IMR-90 (cell line): Measurements from ENCODE around the gene RBP2. TPM values are rescaled to one million over a fixed set of nuclear protein-coding genes. Genes with fewer than 3 reads are reported as not detected.

ENCODE experiments used
- ATAC-seq: fragments of 200-7000 bp; cut with Tn5 transposase; 2 replicates; pipeline ENCODE4 v1.9.1; 2020; ENCODE audit warnings: low read depth, mild to moderate bottlenecking, moderate library complexity
- BruUV-seq: library from RNA; stranded (reverse); fragments of 400-500 nt; replicated peaks from 2 replicates; lab custom pipeline; 2021; lab: Mats Ljungman, UMichigan
- CTCF ChIA-PET: fragments of 300-600 bp; formaldehyde crosslinking; extraction: SDS; loops from one replicate; lab custom pipeline; 2021; ENCODE audit warnings: antibody characterized with exemption; lab: Yijun Ruan, JAX
- POLR2A ChIA-PET: fragments of 300-600 bp; sonication (Branson Sonifier 250); formaldehyde crosslinking; loops from one replicate; lab custom pipeline; 2022; ENCODE audit warnings: antibody characterized with exemption; ENCODE audit not compliant: unreplicated experiment; lab: Charles Lee
- DNase-seq: peaks from one replicate; pipeline ENCODE4 v3.0.0; 2013
- H2AFZ ChIP-seq: replicated peaks from 2 replicates; pipeline ENCODE3; 2013; ENCODE audit warnings: low read length, mild to moderate bottlenecking; ENCODE audit not compliant: poor library complexity
- H2AK5ac ChIP-seq: 2 replicates; pipeline ENCODE4 v1.6.1; 2013; ENCODE audit warnings: low read depth, low read length, inconsistent platforms
- H2AK9ac ChIP-seq: replicated peaks from 2 replicates; pipeline ENCODE3; 2013; ENCODE audit warnings: mild to moderate bottlenecking, low read depth, low read length, moderate library complexity; ENCODE audit not compliant: poor library complexity
- H2BK120ac ChIP-seq: 2 replicates; pipeline ENCODE4 v1.6.1; 2013; ENCODE audit warnings: low read depth, low read length, inconsistent platforms
- H2BK15ac ChIP-seq: 3 replicates; pipeline ENCODE4 v1.6.1; 2013; ENCODE audit warnings: low read depth, low read length, inconsistent platforms
- H2BK20ac ChIP-seq: 2 replicates; pipeline ENCODE4 v1.6.1; 2013; ENCODE audit warnings: low read depth, mild to moderate bottlenecking, inconsistent platforms, low read length, moderate library complexity
- H2BK5ac ChIP-seq: 2 replicates; pipeline ENCODE4 v1.6.1; 2013; ENCODE audit warnings: mild to moderate bottlenecking, low read depth, low read length, inconsistent platforms; ENCODE audit not compliant: poor library complexity, severe bottlenecking
- H3K14ac ChIP-seq: replicated peaks from 2 replicates; pipeline ENCODE4 v1.6.1; 2013; ENCODE audit warnings: low read depth, low read length, inconsistent platforms
- H3K18ac ChIP-seq: 2 replicates; pipeline ENCODE4 v1.6.1; 2013; ENCODE audit warnings: low read depth, low read length, control low read depth
- H3K23ac ChIP-seq: 2 replicates; pipeline ENCODE4 v1.6.1; 2013; ENCODE audit warnings: low read depth, low read length, inconsistent platforms
- H3K27ac ChIP-seq: 2 replicates; pipeline ENCODE4 v1.5.1; 2013; ENCODE audit warnings: mild to moderate bottlenecking, control low read depth, low read length; ENCODE audit not compliant: insufficient read depth
- H3K27me3 ChIP-seq: 2 replicates; pipeline ENCODE4 v1.6.1; 2013; ENCODE audit warnings: low read length; ENCODE audit not compliant: control insufficient read depth, insufficient read depth
- H3K36me3 ChIP-seq: 2 replicates; pipeline ENCODE4 v1.6.1; 2013; ENCODE audit warnings: low read length, mixed read lengths; ENCODE audit not compliant: control insufficient read depth, insufficient read depth
- H3K4ac ChIP-seq: 2 replicates; pipeline ENCODE4 v1.6.1; 2013; ENCODE audit warnings: low read depth, low read length, inconsistent platforms
- H3K4me1 ChIP-seq: 2 replicates; pipeline ENCODE4 v1.6.1; 2013; ENCODE audit warnings: low read length, mixed read lengths; ENCODE audit not compliant: control insufficient read depth, insufficient read depth
- H3K4me2 ChIP-seq: 2 replicates; pipeline ENCODE4 v1.6.1; 2013; ENCODE audit warnings: low read depth, mild to moderate bottlenecking, control low read depth, low read length, moderate library complexity
- H3K4me3 ChIP-seq: 2 replicates; pipeline ENCODE4 v1.5.1; 2013; ENCODE audit warnings: low read depth, mild to moderate bottlenecking, control low read depth, low read length, moderate library complexity; ENCODE audit not compliant: insufficient read depth
- H3K56ac ChIP-seq: 2 replicates; pipeline ENCODE4 v1.6.1; 2013; ENCODE audit warnings: low read length, inconsistent platforms; ENCODE audit not compliant: insufficient read depth; ENCODE audit errors: extremely low read depth
- H3K79me1 ChIP-seq, 2 experiments: 2 replicates each; pipeline ENCODE4 v1.6.1; 2013; ENCODE audit warnings: low read length in 2 of 2, inconsistent platforms in 1 of 2, low read depth in 1 of 2
- H3K9ac ChIP-seq: 2 replicates; pipeline ENCODE4 v1.6.1; 2013; ENCODE audit warnings: low read depth, low read length, control low read depth
- H3K9me1 ChIP-seq: 2 replicates; pipeline ENCODE4 v1.6.1; 2013; ENCODE audit warnings: low read length, inconsistent platforms; ENCODE audit not compliant: insufficient read depth
- H3K9me3 ChIP-seq: 2 replicates; pipeline ENCODE4 v1.6.1; 2013; ENCODE audit warnings: low read length; ENCODE audit not compliant: control insufficient read depth, insufficient read depth
- H4K20me1 ChIP-seq: 2 replicates; pipeline ENCODE4 v1.6.1; 2013; ENCODE audit warnings: low read length, inconsistent platforms; ENCODE audit not compliant: insufficient read depth
- H4K5ac ChIP-seq: 2 replicates; pipeline ENCODE4 v1.6.1; 2013; ENCODE audit warnings: mild to moderate bottlenecking, low read depth, low read length, control low read depth
- H4K8ac ChIP-seq, 2 experiments: 2 replicates each; pipeline ENCODE4 v1.6.1; 2013; ENCODE audit warnings: low read depth in 2 of 2, low read length in 2 of 2, control low read depth in 1 of 2, inconsistent platforms in 1 of 2
- H4K91ac ChIP-seq: 2 replicates; pipeline ENCODE4 v1.6.1; 2013; ENCODE audit warnings: low read depth, low read length, inconsistent platforms; ENCODE audit not compliant: insufficient read depth
- BHLHE40 ChIP-seq: fragments of 150-350 bp; IDR thresholded peaks from 2 replicates; pipeline ENCODE4 v1.6.1; 2016; ENCODE audit warnings: mild to moderate bottlenecking, low read depth, low read length
- CEBPB ChIP-seq: IDR thresholded peaks from 2 replicates; pipeline ENCODE4 v1.6.1; 2012; ENCODE audit warnings: low read depth, low read length, improper control_type of control experiment
- CHD1 ChIP-seq: IDR thresholded peaks from 2 replicates; pipeline ENCODE4 v1.6.1; 2012; ENCODE audit warnings: low read depth, low read length, improper control_type of control experiment
- FOS ChIP-seq: fragments of 150-350 bp; IDR thresholded peaks from 2 replicates; pipeline ENCODE4 v1.6.1; 2016; ENCODE audit warnings: low read depth, low read length
- MAFK ChIP-seq: IDR thresholded peaks from 2 replicates; pipeline ENCODE4 v1.6.1; 2012; ENCODE audit warnings: low read depth, low read length, improper control_type of control experiment
- MAZ ChIP-seq: IDR thresholded peaks from 2 replicates; pipeline ENCODE4 v1.6.1; 2012; ENCODE audit warnings: low read depth, mild to moderate bottlenecking, low read length, improper control_type of control experiment, moderate library complexity, borderline replicate concordance
- MXI1 ChIP-seq: IDR thresholded peaks from 2 replicates; pipeline ENCODE4 v1.6.1; 2012; ENCODE audit warnings: low read depth, mild to moderate bottlenecking, low read length, moderate library complexity, borderline replicate concordance
- NFE2L2 ChIP-seq: fragments of 150-350 bp; IDR thresholded peaks from 2 replicates; pipeline ENCODE4 v1.6.1; 2016; ENCODE audit warnings: low read depth, mild to moderate bottlenecking, low read length
- POLR2A ChIP-seq: IDR thresholded peaks from 2 replicates; pipeline ENCODE4 v1.6.1; 2012; ENCODE audit warnings: mild to moderate bottlenecking, low read depth, low read length
- RAD21 ChIP-seq: IDR thresholded peaks from 2 replicates; pipeline ENCODE4 v1.6.1; 2012; ENCODE audit warnings: low read length, improper control_type of control experiment
- RCOR1 ChIP-seq: IDR thresholded peaks from 2 replicates; pipeline ENCODE4 v1.6.1; 2012; ENCODE audit warnings: mild to moderate bottlenecking, low read length, improper control_type of control experiment; ENCODE audit not compliant: insufficient replicate concordance
- RFX5 ChIP-seq: IDR thresholded peaks from 2 replicates; pipeline ENCODE4 v1.8.0; 2012; ENCODE audit warnings: low read depth, mild to moderate bottlenecking, low read length, moderate library complexity
- SMC3 ChIP-seq: fragments of 150-350 bp; IDR thresholded peaks from 2 replicates; pipeline ENCODE4 v1.6.1; 2016; ENCODE audit warnings: low read depth, mild to moderate bottlenecking, antibody characterized with exemption, low read length, moderate library complexity
- USF2 ChIP-seq: fragments of 150-350 bp; IDR thresholded peaks from 2 replicates; pipeline ENCODE4 v1.6.1; 2017; ENCODE audit warnings: mild to moderate bottlenecking, antibody characterized with exemption, low read length, low read depth
- WGBS, 2 experiments: methylation state at CpG; one replicate each; pipeline versions ENCODE4 v1.1.5 to v1.1.7; 2013; ENCODE audit warnings: missing lambda C conversion rate in 2 of 2; ENCODE audit not compliant: insufficient read length in 1 of 2; ENCODE audit errors: extremely low coverage in 2 of 2; 5-methylcytosine and 5-hydroxymethylcytosine counted together
- dilution Hi-C: fragments of 300-500 bp; cut with HindIII; formaldehyde crosslinking; loops from one replicate; pipeline ENCODE4 v1.14.3; 2018; ENCODE audit warnings: low sequenced_read_pairs; ENCODE audit not compliant: unreplicated experiment
- in situ Hi-C: fragments of 300-500 bp; cut with MboI; formaldehyde crosslinking; loops from 3 replicates; pipeline ENCODE4 v1.14.3; 2019; ENCODE audit warnings: low sequenced_read_pairs, inconsistent platforms, mixed read lengths
- intact Hi-C: fragments of 100-400 bp; cut with micrococcal nuclease; formaldehyde crosslinking; loops from 2 replicates; pipeline ENCODE4 v1.10.0; 2022
- polyA plus RNA-seq, 3 experiments: library from polyadenylated mRNA; depleted of rRNA; stranded (reverse); fragments of >200 nt; gene quantifications; 2 replicates each; pipeline ENCODE4 v1.2.3, GENCODE V29; 2012; ENCODE audit warnings: low replicate concordance in 1 of 3
- total RNA-seq: library from RNA; depleted of rRNA; stranded (reverse); fragments of >200 nt; gene quantifications from 2 replicates; pipeline ENCODE4 v1.2.3, GENCODE V29; 2012
- TF ChIP-seq, protein P1 (sequence below): fragments of 150-350 bp; IDR thresholded peaks from 2 replicates; pipeline ENCODE4 v1.6.1; 2016; ENCODE audit warnings: low read depth, mild to moderate bottlenecking, low read length, moderate library complexity, borderline replicate concordance
- TF ChIP-seq, protein P2 (sequence below): conservative IDR thresholded peaks from 2 replicates; pipeline ENCODE4 v1.5.1; 2012; ENCODE audit warnings: mild to moderate bottlenecking, low read depth, low read length, improper control_type of control experiment

The RBP2 gene
- total and polyA plus RNA-seq, 2 of the 4 experiments (the other 2 are of a cell fraction): not detected

DNA sequence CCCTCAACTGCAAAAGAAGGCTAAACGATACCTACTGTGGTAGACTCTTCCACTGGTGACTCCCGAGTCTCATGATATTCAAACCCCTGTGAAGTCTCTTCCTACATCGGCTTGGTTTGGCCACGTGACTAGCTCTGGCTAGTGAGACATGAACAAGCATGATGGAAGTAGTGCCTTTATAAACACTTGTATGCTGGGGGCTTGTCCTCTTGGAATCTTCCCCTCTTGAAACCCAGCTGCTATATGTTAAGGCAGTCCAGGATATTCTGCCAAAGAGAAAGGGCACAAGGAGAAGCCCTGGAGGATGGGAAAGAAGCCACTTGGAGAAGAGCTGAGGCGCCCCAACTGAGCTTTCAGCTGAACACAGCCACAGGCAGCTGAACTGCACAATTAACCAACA, 46.9 kb upstream of the RBP2 start:
- dilution Hi-C loops (no loop called here), intact Hi-C loops (no loop called here), in situ Hi-C loops (no loop called here)
- Histone ChIP-seq H3K18ac (no peak overlapping the region), H2BK15ac (no peak overlapping the region), H2AK9ac (no peak overlapping the region), H3K4ac (no peak overlapping the region), H3K4me3 (no peak overlapping the region), H3K9me3 (no peaks in the 10 kb centered on the region), H3K14ac (no peak overlapping the region), H3K9me1 (no peaks in the 10 kb centered on the region), H3K56ac (no peak overlapping the region), H4K8ac (no peak overlapping the region), H2AFZ (no peak overlapping the region), H2AK5ac (no peak overlapping the region), H4K91ac (no peak overlapping the region), H3K27ac (no peak overlapping the region), H3K4me2 (no peak overlapping the region), H2BK120ac (no peak overlapping the region), H3K9ac (no peak overlapping the region), H3K4me1 (no peaks in the 10 kb centered on the region), H3K79me1 (no peaks in the 10 kb centered on the region), H3K36me3 (no peaks in the 10 kb centered on the region), H4K20me1 (no peaks in the 10 kb centered on the region), H2BK5ac (no peak overlapping the region), H2BK20ac (no peak overlapping the region), H3K23ac (no peak overlapping the region), H3K27me3 (no peaks in the 10 kb centered on the region), H4K5ac (no peak overlapping the region)
- DNase-seq: no peak
- CTCF ChIA-PET: no interaction called here
- no peak for ATAC-seq
- POLR2A ChIA-PET: no interaction called here
- BruUV-seq: no TSS peak
- no CpG with 5 or more reads among the region's 5 CpGs for WGBS, 2 experiments
- TF ChIP-seq, protein P1, sequence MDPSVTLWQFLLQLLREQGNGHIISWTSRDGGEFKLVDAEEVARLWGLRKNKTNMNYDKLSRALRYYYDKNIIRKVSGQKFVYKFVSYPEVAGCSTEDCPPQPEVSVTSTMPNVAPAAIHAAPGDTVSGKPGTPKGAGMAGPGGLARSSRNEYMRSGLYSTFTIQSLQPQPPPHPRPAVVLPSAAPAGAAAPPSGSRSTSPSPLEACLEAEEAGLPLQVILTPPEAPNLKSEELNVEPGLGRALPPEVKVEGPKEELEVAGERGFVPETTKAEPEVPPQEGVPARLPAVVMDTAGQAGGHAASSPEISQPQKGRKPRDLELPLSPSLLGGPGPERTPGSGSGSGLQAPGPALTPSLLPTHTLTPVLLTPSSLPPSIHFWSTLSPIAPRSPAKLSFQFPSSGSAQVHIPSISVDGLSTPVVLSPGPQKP: no peak
- no peak for TF ChIP-seq RAD21
- no peak for TF ChIP-seq CHD1
- TF ChIP-seq MAFK: no peak
- TF ChIP-seq MXI1: no peak
- TF ChIP-seq, protein P2, sequence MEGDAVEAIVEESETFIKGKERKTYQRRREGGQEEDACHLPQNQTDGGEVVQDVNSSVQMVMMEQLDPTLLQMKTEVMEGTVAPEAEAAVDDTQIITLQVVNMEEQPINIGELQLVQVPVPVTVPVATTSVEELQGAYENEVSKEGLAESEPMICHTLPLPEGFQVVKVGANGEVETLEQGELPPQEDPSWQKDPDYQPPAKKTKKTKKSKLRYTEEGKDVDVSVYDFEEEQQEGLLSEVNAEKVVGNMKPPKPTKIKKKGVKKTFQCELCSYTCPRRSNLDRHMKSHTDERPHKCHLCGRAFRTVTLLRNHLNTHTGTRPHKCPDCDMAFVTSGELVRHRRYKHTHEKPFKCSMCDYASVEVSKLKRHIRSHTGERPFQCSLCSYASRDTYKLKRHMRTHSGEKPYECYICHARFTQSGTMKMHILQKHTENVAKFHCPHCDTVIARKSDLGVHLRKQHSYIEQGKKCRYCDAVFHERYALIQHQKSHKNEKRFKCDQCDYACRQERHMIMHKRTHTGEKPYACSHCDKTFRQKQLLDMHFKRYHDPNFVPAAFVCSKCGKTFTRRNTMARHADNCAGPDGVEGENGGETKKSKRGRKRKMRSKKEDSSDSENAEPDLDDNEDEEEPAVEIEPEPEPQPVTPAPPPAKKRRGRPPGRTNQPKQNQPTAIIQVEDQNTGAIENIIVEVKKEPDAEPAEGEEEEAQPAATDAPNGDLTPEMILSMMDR: no peak
- no peak for TF ChIP-seq RCOR1
- TF ChIP-seq FOS: no peak
- TF ChIP-seq POLR2A: no peak
- no peak for TF ChIP-seq NFE2L2
- TF ChIP-seq MAZ: no peak
- TF ChIP-seq RFX5: no peak
- no peak for TF ChIP-seq USF2
- TF ChIP-seq SMC3: no peak
- no peak for TF ChIP-seq CEBPB
- no peak for TF ChIP-seq BHLHE40
